GM19023 (cell line): Measurements from ENCODE around the gene CDH10.

Source experiments
- ATAC-seq: cut with Tn5 transposase; IDR thresholded peaks from one replicate; pipeline ENCODE4 v1.9.1; 2021; ENCODE audit warnings: mild to moderate bottlenecking, moderate library complexity; ENCODE audit not compliant: unreplicated experiment

The CDH10 gene

GRCh38 chr5:24491490-24491889 is 153.3 kb downstream of the CDH10 start:
- no peak for ATAC-seq

GRCh38 chr5:24487368-24488229 is 157.2 kb downstream of the CDH10 start:
- no peak for ATAC-seq

- no peak for ATAC-seq
Measured at GRCh38 chr5:24480952-24481351, 163.8 kb downstream of the CDH10 start.

- no peak for ATAC-seq
Measured at GRCh38 chr5:24477958-24478357, 166.8 kb downstream of the CDH10 start.

- no peak for ATAC-seq
Measured at GRCh38 chr5:24475101-24475500, 169.7 kb downstream of the CDH10 start.

GRCh38 chr5:24474685-24475084 is 170.1 kb downstream of the CDH10 start:
- ATAC-seq = no peak

- no peak for ATAC-seq
Measured at GRCh38 chr5:24472518-24472917, 172.3 kb downstream of the CDH10 start.

- ATAC-seq = no peak
Measured at GRCh38 chr5:24444414-24444813, 200.4 kb downstream of the CDH10 start.

GRCh38 chr5:24439465-24439864 is 205.3 kb downstream of the CDH10 start:
- ATAC-seq = no peak
